NCI-H748 (cell line): ENCODE data around the gene TKT.

Experiments used
- DNase-seq: peaks from one replicate; lab custom pipeline; 2025; ENCODE audit not compliant: unreplicated experiment; lab: John Stamatoyannopoulos, UW

Gene TKT

GRCh38 chr3:53240989-53241972 lies 14.5 kb downstream of the TKT start:
- no peak for DNase-seq

- no peak for DNase-seq
Observed at GRCh38 chr3:53239800-53240199, 16.0 kb downstream of the TKT start.

GRCh38 chr3:53238886-53239285 lies 16.9 kb downstream of the TKT start:
- DNase-seq: no peak

GRCh38 chr3:53238051-53238850 lies 17.6 kb downstream of the TKT start:
- DNase-seq: no peak

- DNase-seq: no peak
Observed at GRCh38 chr3:53236112-53236841, 19.5 kb downstream of the TKT start.

GRCh38 chr3:53235545-53235944 lies 20.3 kb downstream of the TKT start:
- no peak for DNase-seq

- DNase-seq: no peak
Observed at GRCh38 chr3:53234841-53235232, 21.0 kb downstream of the TKT start.

GRCh38 chr3:53234130-53234840 lies 21.5 kb downstream of the TKT start:
- no peak for DNase-seq

GRCh38 chr3:53232641-53233377 lies 23.0 kb downstream of the TKT start:
- no peak for DNase-seq

GRCh38 chr3:53231532-53232511 lies 24.0 kb downstream of the TKT start:
- no peak for DNase-seq

GRCh38 chr3:53230789-53231188 lies 25.0 kb downstream of the TKT start:
- DNase-seq: no peak

- DNase-seq: no peak
Observed at GRCh38 chr3:53230041-53230621, 25.7 kb downstream of the TKT start.

GRCh38 chr3:53229606-53230005 lies 26.2 kb downstream of the TKT start:
- no peak for DNase-seq

GRCh38 chr3:53229171-53229570 lies 26.7 kb downstream of the TKT start:
- no peak for DNase-seq

- DNase-seq: no peak
Observed at GRCh38 chr3:53227993-53228885, 27.6 kb downstream of the TKT start.

- DNase-seq: no peak
Observed at GRCh38 chr3:53226841-53227407, 28.9 kb downstream of the TKT start.
